GM21360 (cell line): ENCODE data around the gene GHRL.

Experiments
- ATAC-seq: cut with Tn5 transposase; IDR thresholded peaks from one replicate; pipeline ENCODE4 v1.9.1; 2021; ENCODE audit warnings: mild to moderate bottlenecking, moderate library complexity; ENCODE audit not compliant: unreplicated experiment

GHRL gene, protein sequence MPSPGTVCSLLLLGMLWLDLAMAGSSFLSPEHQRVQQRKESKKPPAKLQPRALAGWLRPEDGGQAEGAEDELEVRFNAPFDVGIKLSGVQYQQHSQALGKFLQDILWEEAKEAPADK

DNA sequence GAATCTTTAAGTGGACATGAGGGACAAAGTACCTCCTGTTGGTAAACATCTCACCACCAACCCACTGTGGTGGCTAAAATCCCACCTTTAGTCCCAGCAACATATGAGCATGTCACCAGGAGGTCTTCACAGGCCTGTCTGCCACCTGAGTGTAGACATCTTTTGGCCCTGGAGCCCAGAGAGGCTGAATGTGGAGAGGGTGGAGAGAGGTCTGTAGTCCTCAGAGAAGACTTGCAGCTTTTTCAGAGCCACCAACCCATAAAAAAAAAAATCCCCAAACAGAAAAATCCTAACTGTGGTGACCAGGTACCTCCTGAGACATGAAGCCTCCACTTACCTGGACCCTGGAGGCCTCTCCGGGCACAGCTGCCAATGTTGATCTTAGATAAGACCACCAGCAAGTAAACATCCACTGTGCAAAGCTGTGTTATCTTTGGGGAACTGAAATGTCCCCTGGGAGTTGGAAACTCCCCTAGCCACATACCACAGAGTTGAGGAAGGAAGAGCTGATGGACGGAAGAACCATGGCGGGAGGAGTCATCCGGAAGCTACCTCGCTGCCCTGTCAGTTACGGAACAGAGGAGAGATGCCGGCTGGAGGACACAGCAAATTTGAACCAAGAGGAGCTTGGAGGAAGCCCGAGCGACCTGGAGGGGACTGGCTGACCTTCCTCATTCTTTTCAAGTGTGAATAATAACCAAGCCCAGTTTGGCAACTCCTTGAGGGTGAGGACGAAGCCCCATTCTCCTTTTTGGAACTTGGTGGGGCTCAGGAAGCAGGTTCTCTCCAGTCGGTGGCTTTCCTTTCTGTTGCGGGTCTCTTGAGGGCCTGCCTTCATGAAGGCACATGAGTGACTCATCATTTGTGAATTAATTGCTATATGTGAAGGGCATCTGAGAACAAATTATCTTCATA, at the start of gene GHRL:
TSS of gene GHRL (minus strand) at position 443 of the 915 bp plus-strand sequence. CDS start 2,767 bp downstream, outside the sequence.
- peak; percentile 68 for ATAC-seq

DNA sequence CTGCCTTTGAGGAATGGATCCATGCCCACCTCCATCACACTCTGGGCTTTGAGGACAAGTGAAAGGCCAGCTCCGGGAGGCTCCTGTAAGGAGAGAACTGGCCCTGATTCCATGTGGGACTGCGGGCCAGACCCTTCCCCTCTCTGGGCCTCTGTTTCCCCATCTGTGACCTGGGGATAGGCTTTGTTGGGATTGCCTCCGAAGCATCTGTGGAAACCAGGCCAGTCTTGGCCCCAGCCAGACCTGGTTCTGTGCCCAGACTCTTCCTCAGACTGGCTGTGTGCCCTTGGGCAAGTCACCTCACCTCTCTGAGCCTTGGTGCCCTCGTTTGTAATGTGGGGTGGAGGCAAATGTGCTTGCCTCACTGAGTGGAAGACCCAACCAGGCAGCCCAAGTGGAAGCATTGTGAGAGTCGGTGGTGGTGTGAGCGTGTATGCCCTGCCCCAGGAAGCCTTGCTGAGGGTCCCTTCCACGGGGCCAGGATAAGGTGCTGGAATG, 49.2 kb upstream of the GHRL start:
- no peak for ATAC-seq

DNA sequence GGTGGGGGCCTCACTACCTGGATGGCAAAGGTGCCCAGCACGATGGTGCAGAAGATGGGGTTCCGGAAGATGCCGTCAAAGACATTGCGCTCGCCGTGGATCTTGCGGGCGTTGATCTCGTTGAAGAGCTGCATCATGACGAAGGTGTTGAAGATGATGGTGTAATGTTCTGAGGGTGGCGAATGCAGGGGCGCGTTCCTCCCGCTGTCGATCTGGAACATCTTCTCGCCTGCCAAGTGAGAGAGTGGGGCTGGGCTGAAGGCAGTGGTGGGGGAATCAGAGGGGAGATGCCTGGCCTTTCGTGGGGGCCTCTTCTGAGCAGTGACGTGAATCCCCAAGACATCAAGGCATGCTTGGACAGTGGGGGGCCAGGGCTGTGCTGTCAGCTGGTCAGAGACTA, 47.7 kb upstream of the GHRL start:
- no peak for ATAC-seq

DNA sequence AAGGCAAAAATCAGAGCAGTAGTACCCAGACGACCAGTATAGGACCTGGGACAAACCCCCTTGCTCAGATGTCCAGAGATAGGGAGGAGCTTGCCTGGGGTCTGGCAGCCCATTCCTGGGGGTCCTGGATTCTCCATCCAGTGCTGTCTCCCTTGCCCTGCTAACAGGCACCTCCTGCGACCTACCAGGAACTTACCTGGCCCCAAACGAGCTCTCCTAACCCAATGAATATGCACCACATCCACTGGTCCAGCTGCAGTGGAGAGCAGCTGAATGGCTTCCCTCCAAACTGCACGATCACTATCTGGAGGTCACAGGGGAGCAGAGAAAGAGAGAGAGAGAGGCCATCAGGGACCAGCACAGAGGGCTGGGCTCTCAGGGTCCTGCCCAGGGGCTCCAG, 47.3 kb upstream of the GHRL start:
- no peak for ATAC-seq

DNA sequence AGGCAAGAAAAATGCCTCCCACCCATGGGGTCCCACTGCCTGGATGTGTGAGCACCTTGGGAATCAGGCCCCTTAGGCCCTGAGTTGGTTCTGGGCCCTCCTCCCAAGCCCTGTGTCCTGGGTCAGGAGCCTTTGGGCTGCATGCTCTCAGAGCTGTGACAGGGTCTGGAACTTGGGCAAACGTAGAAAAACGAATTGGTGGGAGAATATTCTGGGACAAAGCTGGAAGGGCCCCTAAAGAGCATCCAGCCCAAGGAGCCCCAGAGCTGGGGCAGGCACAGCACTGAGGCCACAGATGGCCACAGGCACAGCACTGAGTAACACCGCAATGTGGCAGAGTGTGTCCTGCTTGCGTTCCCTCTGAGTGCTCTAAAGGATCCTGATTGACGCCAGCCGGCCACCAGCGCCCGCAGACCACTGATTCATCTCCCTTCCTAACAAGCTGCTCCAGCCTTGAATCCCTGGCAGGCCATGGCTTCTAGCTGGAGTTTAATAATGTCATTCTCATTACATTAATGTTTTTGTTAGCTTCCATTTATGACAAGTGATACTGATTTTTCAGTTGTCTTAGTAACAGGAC, 46.7 kb upstream of the GHRL start:
- ATAC-seq = no peak

DNA sequence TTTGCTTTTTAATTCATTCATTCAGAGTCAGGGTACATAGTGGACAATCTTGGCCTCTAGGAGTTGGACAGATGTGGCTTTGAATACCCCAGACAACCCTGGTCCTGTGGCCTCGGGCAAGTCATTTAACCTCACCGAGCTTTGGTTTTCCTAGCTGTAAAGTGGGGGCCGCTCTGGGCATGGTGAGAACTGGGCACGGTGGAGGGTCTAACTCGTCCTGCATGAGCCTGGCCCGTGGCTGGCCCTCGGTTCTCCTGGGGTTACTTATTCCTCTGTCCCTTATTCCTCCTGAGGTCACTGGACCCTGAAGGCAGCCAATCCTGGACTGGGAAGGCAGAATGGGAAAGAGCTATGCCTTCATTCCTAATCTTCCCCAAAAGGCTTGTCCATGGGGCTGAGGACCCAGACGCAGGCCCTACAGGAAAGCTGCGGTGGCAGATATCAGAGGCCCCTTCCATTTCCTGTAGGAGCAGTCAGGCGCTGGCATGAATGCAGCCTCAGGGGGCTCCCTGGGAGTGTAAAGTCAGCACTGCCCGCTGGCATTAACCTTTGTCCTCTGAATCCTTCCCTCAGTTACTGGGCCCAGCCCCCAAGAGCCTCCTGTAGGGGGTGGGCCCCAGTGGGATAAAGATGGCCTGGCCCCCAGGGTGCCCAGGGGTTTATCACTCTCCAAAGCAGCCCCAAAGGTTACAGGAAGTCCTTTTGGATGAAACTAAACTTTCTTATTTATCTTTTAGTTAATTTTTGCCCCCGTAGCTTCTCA, 46.0 kb upstream of the GHRL start:
- no peak for ATAC-seq

DNA sequence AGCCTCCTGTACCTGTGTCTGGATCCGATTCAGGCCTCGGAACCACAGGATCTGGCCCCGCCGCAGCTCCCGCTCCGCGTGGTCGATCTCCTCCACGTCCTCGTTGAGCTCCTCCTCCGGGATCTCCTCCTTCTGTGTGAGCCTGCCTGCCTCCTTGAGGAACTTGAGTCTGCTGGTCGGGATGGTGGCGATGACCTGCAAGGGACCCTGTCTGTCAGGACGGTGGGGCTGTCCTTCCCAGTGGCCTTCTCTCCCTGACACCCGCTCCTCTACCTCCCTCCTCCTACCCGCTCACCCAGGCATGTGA, 45.4 kb upstream of the GHRL start:
- no peak for ATAC-seq

DNA sequence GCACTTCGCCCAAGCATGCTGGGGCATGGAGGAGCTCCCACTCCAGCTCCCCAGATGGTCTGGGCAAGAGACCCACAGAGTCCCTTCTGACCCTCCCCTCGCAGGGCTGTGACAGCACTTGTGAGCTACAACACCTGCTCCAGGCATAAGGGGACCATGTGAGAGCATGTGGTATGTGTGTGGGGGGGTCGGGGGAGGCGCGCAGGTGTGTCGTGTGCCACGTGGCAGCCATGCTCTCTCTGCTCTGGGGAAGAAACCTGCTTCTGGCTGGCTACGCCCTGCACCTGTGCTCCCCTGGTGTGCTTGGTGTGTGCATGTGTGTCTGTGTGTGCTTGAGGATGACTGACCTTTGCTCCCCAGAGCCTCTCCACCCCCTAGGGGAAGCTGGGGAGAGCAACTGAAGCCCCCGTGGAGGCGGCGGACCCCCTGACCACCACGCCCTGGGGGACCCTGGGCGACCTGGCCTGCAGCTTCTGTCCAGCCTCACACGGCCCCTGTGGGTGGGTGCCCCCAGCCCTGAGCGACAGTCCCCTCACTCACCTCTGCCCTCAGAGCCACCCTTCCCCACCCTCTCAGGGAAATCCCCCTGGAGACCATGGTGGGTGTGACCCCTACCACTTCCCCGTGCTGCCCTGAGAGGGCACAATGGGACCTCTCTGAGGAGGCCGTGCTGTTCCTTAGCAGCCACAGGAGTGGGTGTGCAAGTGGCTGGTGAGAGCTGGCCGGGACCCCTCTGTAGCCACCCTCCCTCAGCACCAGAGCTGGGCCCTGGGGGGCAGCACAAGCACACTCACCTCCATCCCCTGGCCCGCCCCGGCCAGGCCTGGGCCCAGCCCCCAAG, 44.8 kb upstream of the GHRL start:
- no peak for ATAC-seq

DNA sequence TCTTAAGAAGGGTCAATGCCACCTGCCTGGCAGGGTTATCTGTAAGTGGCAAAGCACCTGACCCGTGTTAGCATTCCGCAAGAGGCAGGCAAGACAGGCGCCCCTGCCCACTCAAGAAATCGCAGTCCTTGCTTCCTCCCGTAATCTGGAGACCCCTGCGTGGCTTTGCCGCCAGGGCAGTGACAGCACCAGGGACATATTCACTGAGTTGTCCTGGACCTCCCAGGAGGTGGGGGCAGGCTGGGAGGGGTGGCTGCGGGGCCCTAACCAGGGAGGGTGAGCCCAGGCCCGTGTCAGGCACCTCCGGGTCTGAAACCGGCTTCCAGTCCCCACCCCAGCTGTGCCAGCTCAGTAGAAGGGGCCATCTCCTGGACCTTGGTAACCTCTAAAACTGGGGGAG, 44.0 kb upstream of the GHRL start:
- ATAC-seq = no peak

DNA sequence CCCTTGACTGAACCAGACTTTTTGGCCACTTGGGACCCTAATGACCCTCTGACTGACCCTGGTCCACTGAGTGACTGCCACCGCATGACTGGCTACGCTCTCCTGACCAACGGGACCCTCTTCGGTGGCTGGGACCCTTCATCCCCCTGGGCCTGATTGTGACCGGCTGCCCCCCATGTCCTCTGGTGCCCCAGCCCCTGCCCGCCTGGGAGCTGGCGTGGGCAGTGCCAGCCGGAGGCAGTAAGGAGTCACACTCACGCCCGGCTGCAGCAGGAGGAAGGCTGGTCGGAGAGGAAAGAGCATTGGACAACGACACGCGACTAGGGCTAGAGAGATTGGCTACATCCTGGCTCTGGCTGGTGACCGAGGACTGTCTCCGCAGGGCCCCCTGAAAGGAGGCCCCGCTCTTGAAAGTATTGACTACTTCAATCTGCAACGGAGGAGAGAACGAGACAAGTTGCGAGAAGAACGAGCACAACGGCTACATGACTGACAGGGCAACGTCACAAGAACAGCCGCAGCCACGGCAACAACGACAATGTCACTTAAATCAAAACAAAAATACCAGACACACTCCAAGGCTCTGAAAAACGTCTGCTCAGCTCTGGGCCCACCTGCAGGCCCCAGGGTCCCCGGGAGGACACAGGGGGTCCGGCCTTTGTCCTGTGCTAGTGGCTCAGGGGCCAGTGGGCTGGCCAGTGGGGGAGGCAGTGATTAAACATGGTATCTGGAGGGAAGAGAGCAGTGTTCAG, 43.3 kb upstream of the GHRL start:
- ATAC-seq = no peak

DNA sequence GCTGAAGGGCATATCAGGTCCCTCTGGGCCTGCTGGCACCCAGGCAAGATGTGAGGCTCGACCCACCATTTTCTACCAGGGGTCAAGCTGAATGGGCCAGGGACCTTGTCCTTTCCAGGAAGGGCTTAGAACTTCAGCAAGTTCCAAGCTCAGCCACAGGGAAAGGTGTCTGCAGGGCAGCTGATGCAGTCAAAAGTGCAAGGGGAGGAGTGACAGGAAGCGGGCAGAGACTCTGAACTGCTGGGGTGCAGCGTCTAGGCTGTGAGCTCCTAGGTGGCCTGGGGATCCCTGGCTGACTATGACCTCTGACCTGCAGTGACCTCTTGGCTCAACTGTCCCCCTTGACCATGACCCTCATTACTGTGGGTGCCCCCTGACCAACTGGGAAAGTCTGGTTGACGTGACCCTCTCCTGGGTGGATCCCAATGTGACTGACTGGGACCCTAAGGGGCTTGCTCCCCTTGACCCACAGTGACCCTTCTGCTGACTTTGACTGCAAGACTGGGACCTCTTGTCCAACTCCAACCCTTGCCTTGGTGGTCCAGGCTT, 42.5 kb upstream of the GHRL start:
- ATAC-seq = no peak

DNA sequence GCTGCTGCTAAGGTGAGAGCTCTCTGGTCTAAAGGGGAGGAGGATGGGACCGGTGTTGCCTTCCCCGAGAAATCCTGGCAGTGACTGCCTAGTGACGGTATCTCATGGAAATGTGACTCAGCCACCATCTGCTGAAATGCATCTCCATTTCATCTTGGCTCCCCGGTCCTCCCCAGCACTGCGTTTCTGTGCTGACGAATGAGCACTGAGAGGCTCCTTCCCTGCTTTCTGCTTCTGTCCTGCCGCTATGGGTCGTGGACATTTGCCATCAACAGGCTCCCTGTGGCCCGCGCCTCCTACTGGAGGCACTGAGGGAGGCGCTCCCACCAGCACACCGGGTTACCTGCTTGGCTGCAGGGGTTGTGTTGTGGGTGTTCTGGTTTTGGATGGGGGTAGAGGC, 41.7 kb upstream of the GHRL start:
- no peak for ATAC-seq

DNA sequence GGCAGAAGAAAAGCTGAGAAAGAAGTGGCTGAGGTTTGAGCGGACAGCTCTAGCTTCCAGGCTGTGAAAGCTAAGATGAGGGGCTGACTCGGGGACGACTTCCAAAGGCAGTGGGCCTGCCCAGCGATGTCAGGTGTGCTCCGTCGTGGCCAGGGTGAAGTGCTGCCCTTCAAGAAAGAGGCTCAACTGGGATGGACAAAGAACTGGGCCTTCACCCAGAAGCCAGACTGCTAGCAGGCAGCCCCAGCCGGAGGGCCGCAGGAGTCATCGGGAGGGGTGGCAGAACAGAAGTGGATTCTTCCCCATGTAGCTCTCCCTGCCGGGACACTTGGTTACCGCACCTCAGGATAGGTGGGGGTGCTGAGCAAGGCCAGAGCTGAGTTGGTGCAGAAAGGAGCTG, 41.3 kb upstream of the GHRL start:
- ATAC-seq = no peak

DNA sequence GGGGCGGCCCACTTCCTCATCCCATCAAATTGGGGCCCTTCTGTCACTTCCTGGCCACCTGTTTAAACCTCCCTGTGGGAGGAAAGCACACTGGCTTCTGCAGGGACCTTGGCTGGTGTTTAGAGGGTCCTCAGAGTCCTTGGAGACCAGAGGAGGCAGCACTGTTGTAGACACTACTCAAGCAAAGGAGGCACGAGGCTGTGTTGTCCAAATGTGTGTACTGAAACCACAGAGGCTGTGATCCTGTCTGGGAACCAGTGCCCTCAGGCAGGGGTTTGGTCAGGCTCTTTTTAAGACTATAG, 40.6 kb upstream of the GHRL start:
- no peak for ATAC-seq

DNA sequence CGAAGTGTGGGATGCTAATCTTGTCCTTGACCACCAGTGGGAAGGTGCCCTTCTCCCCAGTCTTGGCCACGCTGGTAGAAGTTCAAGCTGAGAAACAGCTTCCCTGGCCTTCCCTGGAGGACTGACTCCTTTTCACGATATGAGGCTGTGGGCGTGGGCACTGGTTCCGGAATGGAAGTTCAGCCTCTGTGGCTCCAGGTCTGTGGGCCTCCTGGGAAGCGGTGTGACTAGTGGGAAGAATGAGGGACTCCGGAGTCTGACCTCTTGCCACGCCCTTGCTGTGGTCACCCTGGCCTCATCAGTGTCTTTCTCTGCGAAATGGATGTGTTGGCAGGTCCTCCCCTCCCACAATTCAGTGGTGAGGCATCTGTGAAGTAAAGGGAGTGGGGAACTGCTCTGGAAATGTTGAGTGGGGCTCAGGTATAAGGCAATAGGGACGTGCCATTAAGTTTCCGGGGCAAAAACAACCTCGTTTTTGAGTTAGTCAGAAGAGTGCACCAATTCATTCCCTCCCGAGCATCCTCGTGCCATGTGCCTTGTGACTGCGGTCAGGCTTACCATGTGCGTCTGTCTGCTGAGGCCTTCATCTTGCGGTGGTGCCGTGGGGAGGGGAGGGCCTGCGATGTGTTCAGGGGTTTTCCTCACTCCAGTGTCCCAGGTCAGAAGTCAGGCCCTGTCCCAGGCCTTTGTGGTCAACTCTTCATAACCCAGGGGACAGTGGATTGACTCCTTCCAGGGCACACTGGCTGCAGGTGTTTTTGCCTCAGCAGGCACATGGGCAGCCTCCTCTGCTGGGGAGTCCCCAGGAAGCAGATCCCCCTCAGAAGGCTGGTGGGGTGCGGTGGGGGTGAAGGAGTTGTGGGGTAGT, 40.0 kb upstream of the GHRL start:
- ATAC-seq = no peak

DNA sequence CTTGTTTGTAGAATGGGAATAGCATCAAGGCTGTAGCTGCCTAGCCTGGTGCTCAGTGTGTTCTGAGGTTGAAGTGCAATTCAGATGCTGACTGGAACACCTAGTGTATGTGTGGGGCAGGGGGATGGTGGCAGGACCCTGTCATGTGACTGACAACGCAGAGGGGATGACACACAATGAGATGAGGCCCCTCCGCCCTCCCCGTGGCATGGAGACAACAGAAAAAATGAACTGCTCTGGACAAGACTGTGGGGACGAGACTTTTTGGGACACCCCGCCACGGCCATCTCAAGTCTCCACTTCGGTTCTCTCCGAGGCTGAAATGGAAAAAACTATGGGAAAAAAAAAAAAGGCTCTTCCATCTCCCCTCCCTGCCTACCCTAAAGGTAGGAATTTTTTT, 38.6 kb upstream of the GHRL start:
- no peak for ATAC-seq

DNA sequence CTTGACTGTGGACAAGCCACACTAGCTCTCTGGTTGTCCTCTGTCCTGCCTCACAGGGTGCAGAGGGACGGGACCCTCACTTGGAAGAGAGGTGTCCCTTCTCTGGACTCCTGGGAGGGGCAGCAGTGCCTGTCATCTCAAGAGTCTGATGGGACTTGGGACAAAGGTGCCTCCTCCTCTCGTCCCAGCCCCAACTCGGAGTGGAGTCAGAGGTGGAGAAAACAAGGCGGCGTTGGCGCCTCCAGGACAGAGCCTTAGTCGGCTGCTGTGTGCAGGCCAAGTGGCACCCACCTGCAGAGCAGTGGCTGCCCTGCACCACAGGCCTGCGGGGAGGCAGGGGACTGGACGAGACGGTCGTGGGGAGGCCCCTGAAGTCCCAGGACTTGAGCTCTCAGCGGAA, 37.6 kb upstream of the GHRL start:
- ATAC-seq = no peak

DNA sequence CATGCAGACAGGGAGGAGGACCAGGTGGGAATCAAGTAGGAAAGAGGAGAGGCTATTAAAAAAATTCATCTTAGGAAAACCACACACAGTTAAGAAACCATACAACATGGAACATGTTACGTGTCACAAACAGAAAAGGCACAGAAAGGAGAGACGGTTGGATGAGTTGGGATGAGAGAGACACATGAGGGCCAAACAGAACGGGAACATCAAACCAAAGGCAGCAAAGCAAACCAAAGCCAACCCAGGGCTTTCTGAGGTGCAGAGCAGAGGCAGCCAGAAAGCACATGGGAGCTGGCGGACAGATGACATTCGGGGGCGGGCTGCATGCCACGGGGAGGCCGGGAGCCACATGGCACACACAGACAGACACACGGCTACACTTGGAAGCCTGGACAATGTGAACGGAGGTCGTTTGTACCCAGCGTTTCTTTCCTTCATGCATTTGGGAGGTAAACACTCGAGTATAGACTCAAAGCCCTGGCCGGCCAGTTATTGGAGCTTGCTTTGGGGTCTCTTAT, 36.8 kb upstream of the GHRL start:
- ATAC-seq = no peak
